IMR-90 (cell line): ENCODE measurements around the gene IER3. TPM values are rescaled to one million over a fixed set of nuclear protein-coding genes. Genes with fewer than 3 reads are reported as not detected.

Experiments
- ATAC-seq: fragments of 200-7000 bp; cut with Tn5 transposase; 2 replicates; pipeline ENCODE4 v1.9.1; 2020; ENCODE audit warnings: low read depth, mild to moderate bottlenecking, moderate library complexity
- BruUV-seq: library from RNA; stranded (reverse); fragments of 400-500 nt; replicated peaks from 2 replicates; lab custom pipeline; 2021; lab: Mats Ljungman, UMichigan
- CTCF ChIA-PET: fragments of 300-600 bp; formaldehyde crosslinking; extraction: SDS; loops from one replicate; lab custom pipeline; 2021; ENCODE audit warnings: antibody characterized with exemption; lab: Yijun Ruan, JAX
- POLR2A ChIA-PET: fragments of 300-600 bp; sonication (Branson Sonifier 250); formaldehyde crosslinking; loops from one replicate; lab custom pipeline; 2022; ENCODE audit warnings: antibody characterized with exemption; ENCODE audit not compliant: unreplicated experiment; lab: Charles Lee
- DNase-seq: peaks from one replicate; pipeline ENCODE4 v3.0.0; 2013
- H2AFZ ChIP-seq: replicated peaks from 2 replicates; pipeline ENCODE3; 2013; ENCODE audit warnings: low read length, mild to moderate bottlenecking; ENCODE audit not compliant: poor library complexity
- H2AK5ac ChIP-seq: 2 replicates; pipeline ENCODE4 v1.6.1; 2013; ENCODE audit warnings: low read depth, low read length, inconsistent platforms
- H2AK9ac ChIP-seq: replicated peaks from 2 replicates; pipeline ENCODE3; 2013; ENCODE audit warnings: mild to moderate bottlenecking, low read depth, low read length, moderate library complexity; ENCODE audit not compliant: poor library complexity
- H2BK120ac ChIP-seq: 2 replicates; pipeline ENCODE4 v1.6.1; 2013; ENCODE audit warnings: low read depth, low read length, inconsistent platforms
- H2BK15ac ChIP-seq: 3 replicates; pipeline ENCODE4 v1.6.1; 2013; ENCODE audit warnings: low read depth, low read length, inconsistent platforms
- H2BK20ac ChIP-seq: 2 replicates; pipeline ENCODE4 v1.6.1; 2013; ENCODE audit warnings: low read depth, mild to moderate bottlenecking, inconsistent platforms, low read length, moderate library complexity
- H2BK5ac ChIP-seq: 2 replicates; pipeline ENCODE4 v1.6.1; 2013; ENCODE audit warnings: mild to moderate bottlenecking, low read depth, low read length, inconsistent platforms; ENCODE audit not compliant: poor library complexity, severe bottlenecking
- H3K14ac ChIP-seq: replicated peaks from 2 replicates; pipeline ENCODE4 v1.6.1; 2013; ENCODE audit warnings: low read depth, low read length, inconsistent platforms
- H3K18ac ChIP-seq: 2 replicates; pipeline ENCODE4 v1.6.1; 2013; ENCODE audit warnings: low read depth, low read length, control low read depth
- H3K23ac ChIP-seq: 2 replicates; pipeline ENCODE4 v1.6.1; 2013; ENCODE audit warnings: low read depth, low read length, inconsistent platforms
- H3K27ac ChIP-seq: 2 replicates; pipeline ENCODE4 v1.5.1; 2013; ENCODE audit warnings: mild to moderate bottlenecking, control low read depth, low read length; ENCODE audit not compliant: insufficient read depth
- H3K27me3 ChIP-seq: 2 replicates; pipeline ENCODE4 v1.6.1; 2013; ENCODE audit warnings: low read length; ENCODE audit not compliant: control insufficient read depth, insufficient read depth
- H3K36me3 ChIP-seq: 2 replicates; pipeline ENCODE4 v1.6.1; 2013; ENCODE audit warnings: low read length, mixed read lengths; ENCODE audit not compliant: control insufficient read depth, insufficient read depth
- H3K4ac ChIP-seq: 2 replicates; pipeline ENCODE4 v1.6.1; 2013; ENCODE audit warnings: low read depth, low read length, inconsistent platforms
- H3K4me1 ChIP-seq: 2 replicates; pipeline ENCODE4 v1.6.1; 2013; ENCODE audit warnings: low read length, mixed read lengths; ENCODE audit not compliant: control insufficient read depth, insufficient read depth
- H3K4me2 ChIP-seq: 2 replicates; pipeline ENCODE4 v1.6.1; 2013; ENCODE audit warnings: low read depth, mild to moderate bottlenecking, control low read depth, low read length, moderate library complexity
- H3K4me3 ChIP-seq: 2 replicates; pipeline ENCODE4 v1.5.1; 2013; ENCODE audit warnings: low read depth, mild to moderate bottlenecking, control low read depth, low read length, moderate library complexity; ENCODE audit not compliant: insufficient read depth
- H3K56ac ChIP-seq: 2 replicates; pipeline ENCODE4 v1.6.1; 2013; ENCODE audit warnings: low read length, inconsistent platforms; ENCODE audit not compliant: insufficient read depth; ENCODE audit errors: extremely low read depth
- H3K79me1 ChIP-seq, 2 experiments: 2 replicates each; pipeline ENCODE4 v1.6.1; 2013; ENCODE audit warnings: low read length in 2 of 2, inconsistent platforms in 1 of 2, low read depth in 1 of 2
- H3K9ac ChIP-seq: 2 replicates; pipeline ENCODE4 v1.6.1; 2013; ENCODE audit warnings: low read depth, low read length, control low read depth
- H3K9me1 ChIP-seq: 2 replicates; pipeline ENCODE4 v1.6.1; 2013; ENCODE audit warnings: low read length, inconsistent platforms; ENCODE audit not compliant: insufficient read depth
- H3K9me3 ChIP-seq: 2 replicates; pipeline ENCODE4 v1.6.1; 2013; ENCODE audit warnings: low read length; ENCODE audit not compliant: control insufficient read depth, insufficient read depth
- H4K20me1 ChIP-seq: 2 replicates; pipeline ENCODE4 v1.6.1; 2013; ENCODE audit warnings: low read length, inconsistent platforms; ENCODE audit not compliant: insufficient read depth
- H4K5ac ChIP-seq: 2 replicates; pipeline ENCODE4 v1.6.1; 2013; ENCODE audit warnings: mild to moderate bottlenecking, low read depth, low read length, control low read depth
- H4K8ac ChIP-seq, 2 experiments: 2 replicates each; pipeline ENCODE4 v1.6.1; 2013; ENCODE audit warnings: low read depth in 2 of 2, low read length in 2 of 2, control low read depth in 1 of 2, inconsistent platforms in 1 of 2
- H4K91ac ChIP-seq: 2 replicates; pipeline ENCODE4 v1.6.1; 2013; ENCODE audit warnings: low read depth, low read length, inconsistent platforms; ENCODE audit not compliant: insufficient read depth
- BHLHE40 ChIP-seq: fragments of 150-350 bp; IDR thresholded peaks from 2 replicates; pipeline ENCODE4 v1.6.1; 2016; ENCODE audit warnings: mild to moderate bottlenecking, low read depth, low read length
- CEBPB ChIP-seq: IDR thresholded peaks from 2 replicates; pipeline ENCODE4 v1.6.1; 2012; ENCODE audit warnings: low read depth, low read length, improper control_type of control experiment
- CHD1 ChIP-seq: IDR thresholded peaks from 2 replicates; pipeline ENCODE4 v1.6.1; 2012; ENCODE audit warnings: low read depth, low read length, improper control_type of control experiment
- CTCF ChIP-seq: conservative IDR thresholded peaks from 2 replicates; pipeline ENCODE4 v1.5.1; 2012; ENCODE audit warnings: mild to moderate bottlenecking, low read depth, low read length, improper control_type of control experiment
- FOS ChIP-seq: fragments of 150-350 bp; IDR thresholded peaks from 2 replicates; pipeline ENCODE4 v1.6.1; 2016; ENCODE audit warnings: low read depth, low read length
- MAFK ChIP-seq: IDR thresholded peaks from 2 replicates; pipeline ENCODE4 v1.6.1; 2012; ENCODE audit warnings: low read depth, low read length, improper control_type of control experiment
- MAZ ChIP-seq: IDR thresholded peaks from 2 replicates; pipeline ENCODE4 v1.6.1; 2012; ENCODE audit warnings: low read depth, mild to moderate bottlenecking, low read length, improper control_type of control experiment, moderate library complexity, borderline replicate concordance
- NFE2L2 ChIP-seq: fragments of 150-350 bp; IDR thresholded peaks from 2 replicates; pipeline ENCODE4 v1.6.1; 2016; ENCODE audit warnings: low read depth, mild to moderate bottlenecking, low read length
- POLR2A ChIP-seq: IDR thresholded peaks from 2 replicates; pipeline ENCODE4 v1.6.1; 2012; ENCODE audit warnings: mild to moderate bottlenecking, low read depth, low read length
- RFX5 ChIP-seq: IDR thresholded peaks from 2 replicates; pipeline ENCODE4 v1.8.0; 2012; ENCODE audit warnings: low read depth, mild to moderate bottlenecking, low read length, moderate library complexity
- SMC3 ChIP-seq: fragments of 150-350 bp; IDR thresholded peaks from 2 replicates; pipeline ENCODE4 v1.6.1; 2016; ENCODE audit warnings: low read depth, mild to moderate bottlenecking, antibody characterized with exemption, low read length, moderate library complexity
- USF2 ChIP-seq: fragments of 150-350 bp; IDR thresholded peaks from 2 replicates; pipeline ENCODE4 v1.6.1; 2017; ENCODE audit warnings: mild to moderate bottlenecking, antibody characterized with exemption, low read length, low read depth
- whole genome bisulfite sequencing, 2 experiments: methylation state at CpG; one replicate each; pipeline versions ENCODE4 v1.1.5 to v1.1.7; 2013; ENCODE audit warnings: missing lambda C conversion rate in 2 of 2; ENCODE audit not compliant: insufficient read length in 1 of 2; ENCODE audit errors: extremely low coverage in 2 of 2; 5-methylcytosine and 5-hydroxymethylcytosine counted together
- dilution Hi-C: fragments of 300-500 bp; cut with HindIII; formaldehyde crosslinking; loops from one replicate; pipeline ENCODE4 v1.14.3; 2018; ENCODE audit warnings: low sequenced_read_pairs; ENCODE audit not compliant: unreplicated experiment
- in situ Hi-C: fragments of 300-500 bp; cut with MboI; formaldehyde crosslinking; loops from 3 replicates; pipeline ENCODE4 v1.14.3; 2019; ENCODE audit warnings: low sequenced_read_pairs, inconsistent platforms, mixed read lengths
- intact Hi-C: fragments of 100-400 bp; cut with micrococcal nuclease; formaldehyde crosslinking; loops from 2 replicates; pipeline ENCODE4 v1.10.0; 2022
- polyA plus RNA-seq, 3 experiments: library from polyadenylated mRNA; depleted of rRNA; stranded (reverse); fragments of >200 nt; gene quantifications; 2 replicates each; pipeline ENCODE4 v1.2.3, GENCODE V29; 2012; ENCODE audit warnings: low replicate concordance in 1 of 3
- total RNA-seq: library from RNA; depleted of rRNA; stranded (reverse); fragments of >200 nt; gene quantifications from 2 replicates; pipeline ENCODE4 v1.2.3, GENCODE V29; 2012

IER3 gene
- total and polyA plus RNA-seq, 2 of the 4 experiments (the other 2 are of a cell fraction) = 38.4 to 159 TPM

GRCh38 chr6:30769853-30770524 is 25.6 kb upstream of the IER3 start (continued):
- no peak for TF ChIP-seq MAFK

GRCh38 chr6:30769088-30769852 is 24.9 kb upstream of the IER3 start:
- Histone ChIP-seq H3K4me2 (peak overlapping the region; percentile 72), H3K14ac (peak overlapping the region; percentile 98), H3K27me3 (no peaks in the 10 kb centered on the region), H2BK120ac (peak overlapping the region; percentile 96), H2BK20ac (peak overlapping the region; percentile 100), H3K56ac (peak overlapping the region; percentile 97), H4K20me1 (no peaks in the 10 kb centered on the region), H3K9ac (peak overlapping the region; percentile 64), H3K36me3 (no peaks in the 10 kb centered on the region), H3K4me3 (peak overlapping the region; percentile 6; the same call in 1 of the 2 replicates), H2BK5ac (peak overlapping the region; percentile 99), H2AFZ (peak overlapping the region; percentile 88), H3K79me1 (peaks cover 0 to 26% of the 10 kb centered on the region in 2 experiments; a peak in 3 of 4 replicates), H2AK9ac (peak overlapping the region; percentile 97), H3K27ac (peak overlapping the region; percentile 93), H3K9me3 (no peaks in the 10 kb centered on the region), H2AK5ac (peak overlapping the region; percentile 99), H3K9me1 (peaks cover 22% of the 10 kb centered on the region), H4K8ac (peak overlapping the region; percentile 85 to 97), H2BK15ac (peak overlapping the region; percentile 100; the same call in 2 of the 3 replicates), H3K4ac (peak overlapping the region; percentile 99), H3K23ac (peak overlapping the region; percentile 90), H3K18ac (peak overlapping the region; percentile 81), H4K91ac (peak overlapping the region; percentile 99), H4K5ac (peak overlapping the region; percentile 86), H3K4me1 (peaks cover 25% of the 10 kb centered on the region)
- 0% methylated on average over 4 of the region's 16 CpGs; no CpG with 5 or more reads in 1 of the 2 experiments for WGBS, 2 experiments
- POLR2A ChIA-PET = interaction anchor here (0.9 to 2.4 kb wide), 6 partner anchors 11 to 51 kb away, joined by 3 to 14 read pairs (median 5); partner anchors contain the start of genes FLOT1 and IER3
- intact Hi-C loops = loop anchor here (2.0 kb wide), 1 partner anchor 16 kb away; no protein-coding TSS in a partner anchor
- DNase-seq (peak; percentile 98), ATAC-seq (peak; percentile 95)
- dilution Hi-C loops = no loop called here
- no TSS peak for BruUV-seq
- CTCF ChIA-PET = interaction anchor here (1.4 kb wide), 1 partner anchor 53 kb away, joined by 4 read pairs; no protein-coding TSS in a partner anchor
- in situ Hi-C loops = no loop called here
- TF ChIP-seq MAZ = peak; percentile 94
- no peak for TF ChIP-seq RFX5
- no peak for TF ChIP-seq NFE2L2
- no peak for TF ChIP-seq USF2
- TF ChIP-seq CTCF = no peak
- peak; percentile 89 for TF ChIP-seq CEBPB
- peak; percentile 13; the same call in 1 of the 2 replicates for TF ChIP-seq SMC3
- peak; percentile 62; the same call in 1 of the 2 replicates for TF ChIP-seq POLR2A
- peak; percentile 71; the same call in 1 of the 2 replicates for TF ChIP-seq CHD1
- TF ChIP-seq MAFK = no peak
- peak; percentile 93 for TF ChIP-seq BHLHE40
- peak; percentile 100 for TF ChIP-seq FOS
